Mucosa of gallbladder (tissue), 1 donor: Measurements from ENCODE around the gene SECISBP2. TPM values are rescaled to one million over a fixed set of nuclear protein-coding genes. Genes with fewer than 3 reads are reported as not detected.

Experiments used
- DNase-seq: peaks from one replicate; pipeline ENCODE4 v3.0.0-alpha.2; 2020; ENCODE audit warnings: low spot score
- total RNA-seq: library from RNA; stranded (reverse); gene quantifications from one replicate; pipeline ENCODE4 v1.2.1, GENCODE V29; 2021
- donor health status: DM: no; HTN: no; CAD: no.

The SECISBP2 gene
- total RNA-seq, 1 donor from 2014 or later = 36.5 TPM

- no peak for DNase-seq
Observed at GRCh38 chr9:89405826-89406225, 87.5 kb downstream of the SECISBP2 start.

- no peak for DNase-seq
Observed at GRCh38 chr9:89407070-89407469, 88.8 kb downstream of the SECISBP2 start.

GRCh38 chr9:89408628-89409101 lies 90.4 kb downstream of the SECISBP2 start:
- DNase-seq = peak; percentile 65

Other genes starting within 250 kb of the SECISBP2 start
- 1.7 TPM for gene SHC3, start 139.7 kb upstream of the SECISBP2 start, total RNA-seq
- 10.6 TPM for gene CKS2, start 7.3 kb upstream of the SECISBP2 start, total RNA-seq
- 66.2 TPM for gene SEMA4D, start 179.6 kb downstream of the SECISBP2 start, total RNA-seq